ENCODE measurements around the gene SLC9A9. TPM values are rescaled to one million over a fixed set of nuclear protein-coding genes. Genes with fewer than 3 reads are reported as not detected.

SLC9A9 gene
- total RNA-seq, 2 donors from 2014 or later, result 1.3 to 3.7 TPM

DNA sequence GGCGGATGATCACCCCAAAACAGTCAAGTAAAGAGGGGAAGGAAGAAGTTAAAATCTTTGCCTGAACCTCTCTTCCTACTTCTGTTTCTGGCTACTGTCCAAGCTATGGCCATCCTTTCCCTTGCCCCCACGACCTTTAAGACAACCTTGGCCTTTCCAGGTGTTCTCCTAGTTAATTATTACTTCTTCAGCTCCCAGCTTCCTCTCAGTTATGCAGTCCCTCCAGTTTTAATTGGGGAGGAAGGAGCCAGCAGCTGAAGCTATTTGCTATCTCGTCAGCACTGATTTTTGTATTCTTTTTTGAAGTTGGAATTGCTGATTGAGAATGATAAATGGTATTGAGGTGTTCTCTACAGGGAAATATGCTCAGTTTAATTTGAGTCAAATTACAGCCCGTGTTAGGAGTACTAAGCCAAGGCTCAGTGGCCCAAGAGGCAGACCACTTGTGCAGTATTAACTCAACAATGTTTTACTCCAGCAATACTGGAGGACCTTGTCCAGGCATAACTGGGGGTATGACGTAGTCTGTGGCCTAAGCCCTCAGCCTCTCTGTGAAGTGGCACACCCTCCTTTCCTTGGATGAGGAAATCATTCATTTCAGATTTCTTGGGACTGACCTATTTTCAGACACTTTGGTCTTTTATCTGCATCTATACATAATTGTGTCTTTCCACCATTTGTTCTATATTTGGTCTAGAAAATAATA is 336.9 kb downstream of the SLC9A9 start:
- Histone ChIP-seq H3K9me3 (ENCODE audit: control insufficient read depth, low read length) (no peaks in the 10 kb centered on the region), H3K4me1 (ENCODE audit: control insufficient read depth, insufficient read depth, low read length) (no peaks in the 10 kb centered on the region), H3K27me3 (ENCODE audit: control insufficient read depth, insufficient read depth, low read length, poor library complexity, severe bottlenecking) (no peaks in the 10 kb centered on the region), H3K9ac (ENCODE audit: extremely low read depth, low read length, poor library complexity, severe bottlenecking) (no peak overlapping the region), H3K4me3 (ENCODE audit: low read length) (no peak overlapping the region), H3K36me3 (ENCODE audit: control insufficient read depth, insufficient read depth, low read length) (no peaks in the 10 kb centered on the region), H3K27ac (ENCODE audit: low read depth, low read length) (no peak overlapping the region)
- DNase-seq, result no peak
- Mint-ChIP-seq H3K27me3 (ENCODE audit: insufficient read depth) (no peaks in the 10 kb centered on the region), H3K4me1 (peaks cover 14% of the 10 kb centered on the region), H3K36me3 (ENCODE audit: low read depth) (no peaks in the 10 kb centered on the region), H3K27ac (no peak overlapping the region), H3K4me3 (no peak overlapping the region), H3K9me3 (no peaks in the 10 kb centered on the region)
- TF ChIP-seq, protein P1, sequence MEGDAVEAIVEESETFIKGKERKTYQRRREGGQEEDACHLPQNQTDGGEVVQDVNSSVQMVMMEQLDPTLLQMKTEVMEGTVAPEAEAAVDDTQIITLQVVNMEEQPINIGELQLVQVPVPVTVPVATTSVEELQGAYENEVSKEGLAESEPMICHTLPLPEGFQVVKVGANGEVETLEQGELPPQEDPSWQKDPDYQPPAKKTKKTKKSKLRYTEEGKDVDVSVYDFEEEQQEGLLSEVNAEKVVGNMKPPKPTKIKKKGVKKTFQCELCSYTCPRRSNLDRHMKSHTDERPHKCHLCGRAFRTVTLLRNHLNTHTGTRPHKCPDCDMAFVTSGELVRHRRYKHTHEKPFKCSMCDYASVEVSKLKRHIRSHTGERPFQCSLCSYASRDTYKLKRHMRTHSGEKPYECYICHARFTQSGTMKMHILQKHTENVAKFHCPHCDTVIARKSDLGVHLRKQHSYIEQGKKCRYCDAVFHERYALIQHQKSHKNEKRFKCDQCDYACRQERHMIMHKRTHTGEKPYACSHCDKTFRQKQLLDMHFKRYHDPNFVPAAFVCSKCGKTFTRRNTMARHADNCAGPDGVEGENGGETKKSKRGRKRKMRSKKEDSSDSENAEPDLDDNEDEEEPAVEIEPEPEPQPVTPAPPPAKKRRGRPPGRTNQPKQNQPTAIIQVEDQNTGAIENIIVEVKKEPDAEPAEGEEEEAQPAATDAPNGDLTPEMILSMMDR (conservative IDR thresholded peaks at IDR 0.05), result no peak
- WGBS, 2 experiments (ENCODE audit: insufficient coverage in 1 of 2, insufficient read length in 1 of 2), result 88 to 93% methylated on average over 4 to 5 of the region's 5 CpGs

DNA sequence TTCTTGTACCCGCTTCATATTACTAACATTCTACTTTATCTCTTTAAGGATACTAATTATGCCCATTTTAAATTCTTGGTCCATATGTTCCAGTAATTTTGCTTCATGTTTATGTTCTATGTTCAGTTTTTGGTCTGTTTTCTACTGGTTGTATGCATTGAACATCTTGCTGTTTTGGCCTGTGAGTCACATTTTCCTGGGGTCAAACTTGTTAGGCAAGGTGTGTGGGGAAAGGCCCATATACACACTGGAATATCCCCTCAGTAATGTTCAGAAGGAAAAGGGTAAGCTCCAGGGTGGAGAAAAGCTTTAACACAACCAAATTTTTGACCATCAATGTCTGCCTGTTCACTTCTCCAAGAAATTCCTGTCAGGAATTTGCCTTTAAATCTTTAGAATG is 337.7 kb downstream of the SLC9A9 start:
- no peak overlapping the region for H3K27ac ChIP-seq (ENCODE audit: low read depth, low read length)
- H3K9me3 ChIP-seq (ENCODE audit: control insufficient read depth, low read length), result no peaks in the 10 kb centered on the region
- no peak for DNase-seq
- H3K4me3 ChIP-seq (ENCODE audit: low read length), result no peak overlapping the region
- Mint-ChIP-seq H3K36me3 (ENCODE audit: low read depth) (no peaks in the 10 kb centered on the region), H3K4me3 (no peak overlapping the region), H3K27me3 (ENCODE audit: insufficient read depth) (no peaks in the 10 kb centered on the region), H3K4me1 (peaks cover 14% of the 10 kb centered on the region), H3K9me3 (no peaks in the 10 kb centered on the region), H3K27ac (no peak overlapping the region)
- H3K4me1 ChIP-seq (ENCODE audit: control insufficient read depth, insufficient read depth, low read length), result no peaks in the 10 kb centered on the region
- WGBS, 2 experiments (ENCODE audit: insufficient coverage in 1 of 2, insufficient read length in 1 of 2), result 89% methylated on average over 1 of the region's 1 CpG; no CpG with 5 or more reads in 1 of the 2 experiments
- H3K9ac ChIP-seq (ENCODE audit: extremely low read depth, low read length, poor library complexity, severe bottlenecking), result no peak overlapping the region
- H3K36me3 ChIP-seq (ENCODE audit: control insufficient read depth, insufficient read depth, low read length), result no peaks in the 10 kb centered on the region
- TF ChIP-seq, protein P1 (conservative IDR thresholded peaks at IDR 0.05), result no peak
- no peaks in the 10 kb centered on the region for H3K27me3 ChIP-seq (ENCODE audit: control insufficient read depth, insufficient read depth, low read length, poor library complexity, severe bottlenecking)

DNA sequence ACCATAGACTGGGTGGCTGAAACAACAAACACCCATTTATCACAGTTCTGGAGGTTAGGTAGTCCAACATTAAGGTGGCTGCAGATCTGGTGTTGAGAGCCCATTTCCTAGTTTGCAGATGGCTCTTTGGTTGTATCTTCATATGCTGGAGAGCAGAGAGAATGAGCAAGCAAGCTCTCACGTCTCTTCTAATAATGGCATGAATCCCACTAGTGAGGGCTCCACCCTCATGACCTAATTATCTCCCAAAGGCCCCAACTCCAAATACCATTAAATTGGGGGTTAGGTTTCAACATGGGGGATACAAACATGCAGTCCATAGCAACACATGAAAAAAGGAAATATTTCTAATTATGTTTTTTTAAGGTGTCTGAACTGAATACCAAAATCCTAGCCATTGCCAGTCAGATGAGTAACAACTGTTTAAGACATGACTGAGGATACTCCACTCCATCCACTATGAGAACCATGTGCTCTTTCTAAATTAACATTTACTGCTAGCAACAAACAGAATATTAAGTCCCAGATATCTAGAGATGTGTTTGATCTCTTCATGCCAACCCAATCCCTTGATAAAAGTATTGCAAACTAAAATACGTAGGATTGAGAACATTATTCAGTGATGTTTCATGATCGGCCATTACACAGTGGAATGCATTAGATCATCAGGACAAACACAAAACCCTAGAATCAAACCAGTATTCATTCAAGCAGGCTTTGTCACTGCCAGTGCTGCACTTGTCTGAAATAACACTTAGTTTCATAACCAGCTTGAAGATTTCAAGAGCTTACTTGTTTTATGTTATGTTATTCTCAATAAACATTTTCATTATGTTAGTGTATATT is 340.3 kb downstream of the SLC9A9 start:
- Mint-ChIP-seq H3K4me1 (peaks cover 4% of the 10 kb centered on the region), H3K27ac (no peak overlapping the region), H3K4me3 (no peak overlapping the region), H3K36me3 (ENCODE audit: low read depth) (no peaks in the 10 kb centered on the region), H3K27me3 (ENCODE audit: insufficient read depth) (no peaks in the 10 kb centered on the region), H3K9me3 (no peaks in the 10 kb centered on the region)
- Histone ChIP-seq H3K27ac (ENCODE audit: low read depth, low read length) (no peak overlapping the region), H3K36me3 (ENCODE audit: control insufficient read depth, insufficient read depth, low read length) (no peaks in the 10 kb centered on the region), H3K4me1 (ENCODE audit: control insufficient read depth, insufficient read depth, low read length) (no peaks in the 10 kb centered on the region), H3K4me3 (ENCODE audit: low read length) (no peak overlapping the region), H3K27me3 (ENCODE audit: control insufficient read depth, insufficient read depth, low read length, poor library complexity, severe bottlenecking) (no peaks in the 10 kb centered on the region), H3K9ac (ENCODE audit: extremely low read depth, low read length, poor library complexity, severe bottlenecking) (no peak overlapping the region), H3K9me3 (ENCODE audit: control insufficient read depth, low read length) (no peaks in the 10 kb centered on the region)
- DNase-seq, result no peak
- TF ChIP-seq, protein P1 (conservative IDR thresholded peaks at IDR 0.05), result no peak
- WGBS, 2 experiments (ENCODE audit: insufficient coverage in 1 of 2, insufficient read length in 1 of 2), result 96% methylated on average over 3 of the region's 3 CpGs; no CpG with 5 or more reads in 1 of the 2 experiments
